ENCODE data around the gene ADGRF3. TPM values are rescaled to one million over a fixed set of nuclear protein-coding genes. Genes with fewer than 3 reads are reported as not detected.

The ADGRF3 gene
- total and polyA plus RNA-seq, 2 of the 13 experiments (the other 11 are each of a cell fraction or from before 2014, with no cell fraction given) = 0.40 to 1.5 TPM

DNA sequence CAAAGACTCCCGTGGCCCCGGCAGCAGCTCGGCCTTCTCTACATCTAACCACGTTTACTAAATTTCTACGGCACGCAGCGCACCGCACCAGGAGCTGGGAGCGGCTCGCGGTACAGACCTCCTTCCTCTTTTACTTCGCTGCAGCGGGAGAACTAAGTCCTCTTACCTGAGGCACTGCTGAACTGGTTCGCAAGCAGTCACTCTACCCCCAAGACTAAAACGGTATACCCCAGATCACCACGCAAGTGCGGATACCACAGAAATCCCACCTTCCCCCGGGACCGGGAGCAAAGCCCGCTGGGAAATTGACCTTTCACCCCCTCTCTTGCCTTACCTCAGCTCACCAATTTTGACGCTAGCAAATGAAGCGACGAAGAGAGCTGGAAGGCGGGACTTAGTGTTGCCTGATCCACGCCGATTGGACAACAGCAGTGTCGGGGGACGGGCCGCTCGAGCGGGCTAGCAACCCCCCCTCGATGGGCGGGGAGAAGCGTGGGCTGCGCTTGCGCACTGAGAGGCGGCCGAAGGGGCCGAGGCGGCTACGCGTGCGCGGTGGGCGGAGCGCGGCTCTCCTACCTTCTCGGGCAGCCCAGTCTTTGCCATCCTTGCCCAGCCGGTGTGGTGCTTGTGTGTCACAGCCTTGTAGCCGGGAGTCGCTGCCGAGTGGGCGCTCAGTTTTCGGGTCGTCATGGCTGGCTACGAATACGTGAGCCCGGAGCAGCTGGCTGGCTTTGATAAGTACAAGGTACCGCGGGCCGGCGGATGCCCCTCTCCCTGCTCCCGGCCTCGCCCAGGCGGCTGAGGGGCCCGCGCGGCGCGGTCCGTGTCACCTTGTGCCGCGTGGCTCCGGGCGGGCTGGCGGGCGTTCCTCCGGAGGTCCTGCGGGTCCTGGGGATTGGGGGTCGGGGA, 790 bp downstream of the ADGRF3 start, which contains the start of gene SELENOI (continued):
- TF ChIP-seq, protein P1, sequence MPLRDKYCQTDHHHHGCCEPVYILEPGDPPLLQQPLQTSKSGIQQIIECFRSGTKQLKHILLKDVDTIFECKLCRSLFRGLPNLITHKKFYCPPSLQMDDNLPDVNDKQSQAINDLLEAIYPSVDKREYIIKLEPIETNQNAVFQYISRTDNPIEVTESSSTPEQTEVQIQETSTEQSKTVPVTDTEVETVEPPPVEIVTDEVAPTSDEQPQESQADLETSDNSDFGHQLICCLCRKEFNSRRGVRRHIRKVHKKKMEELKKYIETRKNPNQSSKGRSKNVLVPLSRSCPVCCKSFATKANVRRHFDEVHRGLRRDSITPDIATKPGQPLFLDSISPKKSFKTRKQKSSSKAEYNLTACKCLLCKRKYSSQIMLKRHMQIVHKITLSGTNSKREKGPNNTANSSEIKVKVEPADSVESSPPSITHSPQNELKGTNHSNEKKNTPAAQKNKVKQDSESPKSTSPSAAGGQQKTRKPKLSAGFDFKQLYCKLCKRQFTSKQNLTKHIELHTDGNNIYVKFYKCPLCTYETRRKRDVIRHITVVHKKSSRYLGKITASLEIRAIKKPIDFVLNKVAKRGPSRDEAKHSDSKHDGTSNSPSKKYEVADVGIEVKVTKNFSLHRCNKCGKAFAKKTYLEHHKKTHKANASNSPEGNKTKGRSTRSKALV (CRISPR knock-in tag; IDR thresholded peaks at IDR 0.05) = peak; percentile 75; the same call in 1 of the 2 replicates
- TF ChIP-seq ZNF883 (CRISPR knock-in tag; IDR thresholded peaks at IDR 0.05; ENCODE audit: not compliant biosample characterization) (peak; percentile 63), ZNF143 (CRISPR knock-in tag; IDR thresholded peaks at IDR 0.05) (peak; percentile 98), AGO1 (IDR thresholded peaks at IDR 0.05; ENCODE audit: low read depth, low read length, poor library complexity, severe bottlenecking) (peak; percentile 58), MEF2D (CRISPR knock-in tag; IDR thresholded peaks at IDR 0.05) (peak; percentile 15), ZNF567 (CRISPR knock-in tag; IDR thresholded peaks at IDR 0.05; ENCODE audit: borderline replicate concordance) (no peak; the same call in 1 of the 2 replicates), ZNF510 (CRISPR knock-in tag; IDR thresholded peaks at IDR 0.05; ENCODE audit: low read depth) (peak; percentile 61; the same call in 1 of the 2 replicates), FOXM1 (CRISPR knock-in tag; IDR thresholded peaks at IDR 0.05) (no peak), ZFP82 (CRISPR knock-in tag; IDR thresholded peaks at IDR 0.05; ENCODE audit: borderline replicate concordance) (peak; percentile 93; the same call in 1 of the 2 replicates), ZSCAN22 (CRISPR knock-in tag; IDR thresholded peaks at IDR 0.05) (peak; percentile 57; the same call in 1 of the 2 replicates), ZNF256 (CRISPR knock-in tag; conservative IDR thresholded peaks at IDR 0.05) (peak; percentile 72; the same call in 1 of the 2 replicates), RNF2 (conservative IDR thresholded peaks at IDR 0.05; ENCODE audit: low read depth) (peak; percentile 81), CHD4 (IDR thresholded peaks at IDR 0.05; ENCODE audit: borderline replicate concordance, low read length) (no peak), POLR2A (IDR thresholded peaks at IDR 0.05; ENCODE audit: insufficient read depth in 1 of 2, low read depth in 2 of 2, low read length in 2 of 2) (peak; percentile 94 to 99), MBNL3 (CRISPR knock-in tag; conservative IDR thresholded peaks at IDR 0.05) (no peak), GPN1 (CRISPR knock-in tag; IDR thresholded peaks at IDR 0.05; ENCODE audit: borderline replicate concordance) (no peak; the same call in 1 of the 2 replicates), ZNF251 (CRISPR knock-in tag; IDR thresholded peaks at IDR 0.05) (no peak)
- TF ChIP-seq, protein P2, sequence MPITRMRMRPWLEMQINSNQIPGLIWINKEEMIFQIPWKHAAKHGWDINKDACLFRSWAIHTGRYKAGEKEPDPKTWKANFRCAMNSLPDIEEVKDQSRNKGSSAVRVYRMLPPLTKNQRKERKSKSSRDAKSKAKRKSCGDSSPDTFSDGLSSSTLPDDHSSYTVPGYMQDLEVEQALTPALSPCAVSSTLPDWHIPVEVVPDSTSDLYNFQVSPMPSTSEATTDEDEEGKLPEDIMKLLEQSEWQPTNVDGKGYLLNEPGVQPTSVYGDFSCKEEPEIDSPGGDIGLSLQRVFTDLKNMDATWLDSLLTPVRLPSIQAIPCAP (CRISPR knock-in tag; IDR thresholded peaks at IDR 0.05; ENCODE audit: low read depth) = no peak; the same call in 1 of the 2 replicates
- TF ChIP-seq, protein P3, sequence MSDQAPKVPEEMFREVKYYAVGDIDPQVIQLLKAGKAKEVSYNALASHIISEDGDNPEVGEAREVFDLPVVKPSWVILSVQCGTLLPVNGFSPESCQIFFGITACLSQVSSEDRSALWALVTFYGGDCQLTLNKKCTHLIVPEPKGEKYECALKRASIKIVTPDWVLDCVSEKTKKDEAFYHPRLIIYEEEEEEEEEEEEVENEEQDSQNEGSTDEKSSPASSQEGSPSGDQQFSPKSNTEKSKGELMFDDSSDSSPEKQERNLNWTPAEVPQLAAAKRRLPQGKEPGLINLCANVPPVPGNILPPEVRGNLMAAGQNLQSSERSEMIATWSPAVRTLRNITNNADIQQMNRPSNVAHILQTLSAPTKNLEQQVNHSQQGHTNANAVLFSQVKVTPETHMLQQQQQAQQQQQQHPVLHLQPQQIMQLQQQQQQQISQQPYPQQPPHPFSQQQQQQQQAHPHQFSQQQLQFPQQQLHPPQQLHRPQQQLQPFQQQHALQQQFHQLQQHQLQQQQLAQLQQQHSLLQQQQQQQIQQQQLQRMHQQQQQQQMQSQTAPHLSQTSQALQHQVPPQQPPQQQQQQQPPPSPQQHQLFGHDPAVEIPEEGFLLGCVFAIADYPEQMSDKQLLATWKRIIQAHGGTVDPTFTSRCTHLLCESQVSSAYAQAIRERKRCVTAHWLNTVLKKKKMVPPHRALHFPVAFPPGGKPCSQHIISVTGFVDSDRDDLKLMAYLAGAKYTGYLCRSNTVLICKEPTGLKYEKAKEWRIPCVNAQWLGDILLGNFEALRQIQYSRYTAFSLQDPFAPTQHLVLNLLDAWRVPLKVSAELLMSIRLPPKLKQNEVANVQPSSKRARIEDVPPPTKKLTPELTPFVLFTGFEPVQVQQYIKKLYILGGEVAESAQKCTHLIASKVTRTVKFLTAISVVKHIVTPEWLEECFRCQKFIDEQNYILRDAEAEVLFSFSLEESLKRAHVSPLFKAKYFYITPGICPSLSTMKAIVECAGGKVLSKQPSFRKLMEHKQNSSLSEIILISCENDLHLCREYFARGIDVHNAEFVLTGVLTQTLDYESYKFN (CRISPR knock-in tag; conservative IDR thresholded peaks at IDR 0.05) = peak; percentile 67
